ENCODE data around the gene MRPL18.
"Not testable (repeated sequence)": the region's sequence is repeated elsewhere in the genome, so short reads cannot be mapped to it uniquely, and the experiment has no call there.

MRPL18 gene

DNA sequence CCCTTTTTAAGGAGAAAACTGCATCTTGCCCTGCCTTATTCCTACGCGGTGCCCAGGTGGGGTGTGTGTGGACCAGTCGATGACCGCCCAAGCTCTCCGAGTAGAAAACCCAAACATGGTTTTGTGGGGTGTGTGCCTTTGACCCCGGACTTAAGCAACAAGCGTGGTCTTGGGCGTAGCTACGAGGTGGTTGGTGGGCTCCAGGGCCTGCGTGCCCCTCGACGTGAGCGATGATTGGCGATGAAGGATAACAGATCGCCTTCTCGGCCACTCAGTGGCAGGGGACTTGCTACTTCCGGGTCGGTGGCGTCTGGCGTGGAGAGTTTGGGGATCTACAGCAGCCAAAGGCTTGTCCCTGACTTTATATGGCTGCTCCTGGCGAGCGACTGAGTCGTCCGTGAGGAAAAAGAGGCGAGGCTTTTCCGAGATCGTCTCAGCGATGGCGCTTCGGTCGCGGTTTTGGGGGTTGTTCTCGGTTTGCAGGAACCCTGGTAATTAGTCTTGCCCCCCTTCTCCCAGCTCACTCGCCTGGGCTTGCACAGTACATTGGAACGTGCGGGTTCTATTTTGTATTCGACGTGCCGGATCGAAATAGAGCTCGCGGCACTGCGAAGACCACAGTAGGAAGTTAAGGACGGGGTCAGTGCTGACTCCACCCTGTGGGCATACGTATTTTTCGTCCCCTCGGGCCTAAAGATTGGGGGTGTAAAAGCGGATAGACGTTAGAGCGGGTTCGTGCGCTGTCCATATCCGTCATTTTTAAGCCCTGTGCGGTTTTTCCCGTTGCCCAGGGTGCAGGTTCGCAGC, at the start of gene MRPL18:
Gene MRPL18 (plus strand): TSS at position 319 of the 807 bp plus-strand sequence. CDS start 121 bp downstream, at position 440.
- Mint-ChIP-seq H3K36me3 (peaks cover 35% of the 10 kb centered on the region), H3K4me1 (peaks cover 47% of the 10 kb centered on the region), H3K27ac (peak within 1 kb of the TSS; percentile 80), H3K9me3 (no peaks in the 10 kb centered on the region), H3K4me3 (peak within 1 kb of the TSS; percentile 94), H3K27me3 (no peaks in the 10 kb centered on the region)
- ATAC-seq: peak; percentile 94

GRCh38 chr6:159742165-159742564, 48.1 kb upstream of the MRPL18 start:
- peaks cover 9% of the 10 kb centered on the region for H3K4me1 Mint-ChIP-seq
- H3K36me3 Mint-ChIP-seq: peaks cover 42% of the 10 kb centered on the region
- no peaks in the 10 kb centered on the region for H3K27me3 Mint-ChIP-seq
- H3K9me3 Mint-ChIP-seq: no peaks in the 10 kb centered on the region
- ATAC-seq: no peak
- H3K4me3 Mint-ChIP-seq: no peak overlapping the region
- H3K27ac Mint-ChIP-seq: no peak overlapping the region

DNA sequence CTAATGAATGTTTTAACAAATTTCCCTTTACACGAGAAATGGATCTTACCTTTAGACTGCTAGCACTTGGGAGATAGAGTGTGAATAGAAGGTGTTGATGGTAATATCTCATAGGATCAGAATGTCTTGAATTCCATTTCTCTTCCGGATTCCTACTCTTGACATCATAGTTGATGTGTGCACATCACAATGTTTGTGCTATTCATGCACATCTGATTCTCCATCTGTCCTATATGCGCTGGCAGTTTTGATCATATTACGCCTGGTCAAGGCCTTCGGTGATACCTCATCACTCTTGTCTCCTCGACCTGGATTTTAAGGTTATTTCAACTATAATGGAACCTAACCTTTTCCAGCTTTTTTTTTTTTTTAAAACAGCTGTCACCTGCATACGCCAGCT, 45.2 kb upstream of the MRPL18 start:
- no peak for ATAC-seq
- Mint-ChIP-seq H3K27ac (peak overlapping the region; percentile 54), H3K27me3 (no peaks in the 10 kb centered on the region), H3K4me1 (peaks cover 9% of the 10 kb centered on the region), H3K4me3 (no peak overlapping the region), H3K9me3 (no peaks in the 10 kb centered on the region), H3K36me3 (peaks cover 49% of the 10 kb centered on the region)

DNA sequence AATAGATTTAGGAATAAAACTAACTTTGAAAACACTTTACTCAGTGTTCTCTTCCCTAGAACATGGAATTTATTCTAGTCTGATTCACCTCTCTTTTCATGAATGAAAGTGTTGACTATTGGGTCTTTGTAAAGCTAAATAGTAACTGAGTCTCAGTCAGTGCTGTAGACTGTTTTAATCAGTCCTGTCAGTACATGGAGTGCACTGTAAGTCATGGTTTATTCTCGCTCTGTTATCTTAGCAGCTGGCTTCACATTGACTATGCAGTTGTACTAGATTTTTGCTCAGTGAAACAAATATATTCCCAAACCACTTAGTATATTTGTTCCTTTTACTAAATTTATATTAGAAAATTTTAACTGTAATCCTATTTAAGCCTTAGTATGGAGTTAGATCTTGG, 43.5 kb upstream of the MRPL18 start:
- H3K4me3 Mint-ChIP-seq: no peak overlapping the region
- no peaks in the 10 kb centered on the region for H3K9me3 Mint-ChIP-seq
- peaks cover 43% of the 10 kb centered on the region for H3K36me3 Mint-ChIP-seq
- no peak for ATAC-seq
- peaks cover 9% of the 10 kb centered on the region for H3K4me1 Mint-ChIP-seq
- H3K27ac Mint-ChIP-seq: no peak overlapping the region
- no peaks in the 10 kb centered on the region for H3K27me3 Mint-ChIP-seq

- peaks cover 45% of the 10 kb centered on the region for H3K36me3 Mint-ChIP-seq
- not testable (repeated sequence) for H3K9me3 Mint-ChIP-seq, H3K27ac Mint-ChIP-seq, H3K4me3 Mint-ChIP-seq, H3K4me1 Mint-ChIP-seq, ATAC-seq, H3K27me3 Mint-ChIP-seq
Measured at GRCh38 chr6:159748127-159748526, 42.1 kb upstream of the MRPL18 start.

DNA sequence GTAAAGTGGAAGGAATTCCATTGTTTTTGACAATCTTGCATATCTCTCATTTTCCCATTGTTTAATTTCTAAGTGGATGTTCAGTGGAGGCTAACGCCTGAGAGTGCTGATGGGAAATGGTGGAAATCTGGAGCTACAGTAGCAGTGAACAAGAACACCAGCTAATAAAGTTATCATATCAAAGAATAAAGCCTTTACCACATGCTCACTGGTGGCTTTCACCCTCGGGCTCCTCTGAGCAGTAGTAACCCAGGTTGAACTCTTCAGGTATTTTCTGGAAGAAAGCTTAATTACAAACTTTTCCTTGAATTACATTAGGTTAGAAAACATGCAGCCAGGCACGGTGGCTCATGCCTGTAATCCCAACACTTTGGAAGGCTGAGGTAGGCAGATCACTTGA, 38.8 kb upstream of the MRPL18 start:
- Mint-ChIP-seq H3K36me3 (peaks cover 40% of the 10 kb centered on the region), H3K9me3 (no peaks in the 10 kb centered on the region), H3K27ac (no peak overlapping the region), H3K4me3 (no peak overlapping the region), H3K27me3 (no peaks in the 10 kb centered on the region), H3K4me1 (no peaks in the 10 kb centered on the region)
- ATAC-seq: no peak

- H3K27me3 Mint-ChIP-seq: no peaks in the 10 kb centered on the region
- no peaks in the 10 kb centered on the region for H3K4me1 Mint-ChIP-seq
- no peak overlapping the region for H3K4me3 Mint-ChIP-seq
- no peaks in the 10 kb centered on the region for H3K9me3 Mint-ChIP-seq
- peak overlapping the region; percentile 22 for H3K27ac Mint-ChIP-seq
- peaks cover 57% of the 10 kb centered on the region for H3K36me3 Mint-ChIP-seq
- no peak for ATAC-seq
Measured at GRCh38 chr6:159753081-159753872, 37.0 kb upstream of the MRPL18 start.

- H3K4me1 Mint-ChIP-seq: no peaks in the 10 kb centered on the region
- no peaks in the 10 kb centered on the region for H3K27me3 Mint-ChIP-seq
- H3K9me3 Mint-ChIP-seq: no peaks in the 10 kb centered on the region
- no peak overlapping the region for H3K27ac Mint-ChIP-seq
- H3K36me3 Mint-ChIP-seq: peaks cover 59% of the 10 kb centered on the region
- no peak overlapping the region for H3K4me3 Mint-ChIP-seq
- ATAC-seq: no peak
Measured at GRCh38 chr6:159754401-159754800, 35.9 kb upstream of the MRPL18 start.

DNA sequence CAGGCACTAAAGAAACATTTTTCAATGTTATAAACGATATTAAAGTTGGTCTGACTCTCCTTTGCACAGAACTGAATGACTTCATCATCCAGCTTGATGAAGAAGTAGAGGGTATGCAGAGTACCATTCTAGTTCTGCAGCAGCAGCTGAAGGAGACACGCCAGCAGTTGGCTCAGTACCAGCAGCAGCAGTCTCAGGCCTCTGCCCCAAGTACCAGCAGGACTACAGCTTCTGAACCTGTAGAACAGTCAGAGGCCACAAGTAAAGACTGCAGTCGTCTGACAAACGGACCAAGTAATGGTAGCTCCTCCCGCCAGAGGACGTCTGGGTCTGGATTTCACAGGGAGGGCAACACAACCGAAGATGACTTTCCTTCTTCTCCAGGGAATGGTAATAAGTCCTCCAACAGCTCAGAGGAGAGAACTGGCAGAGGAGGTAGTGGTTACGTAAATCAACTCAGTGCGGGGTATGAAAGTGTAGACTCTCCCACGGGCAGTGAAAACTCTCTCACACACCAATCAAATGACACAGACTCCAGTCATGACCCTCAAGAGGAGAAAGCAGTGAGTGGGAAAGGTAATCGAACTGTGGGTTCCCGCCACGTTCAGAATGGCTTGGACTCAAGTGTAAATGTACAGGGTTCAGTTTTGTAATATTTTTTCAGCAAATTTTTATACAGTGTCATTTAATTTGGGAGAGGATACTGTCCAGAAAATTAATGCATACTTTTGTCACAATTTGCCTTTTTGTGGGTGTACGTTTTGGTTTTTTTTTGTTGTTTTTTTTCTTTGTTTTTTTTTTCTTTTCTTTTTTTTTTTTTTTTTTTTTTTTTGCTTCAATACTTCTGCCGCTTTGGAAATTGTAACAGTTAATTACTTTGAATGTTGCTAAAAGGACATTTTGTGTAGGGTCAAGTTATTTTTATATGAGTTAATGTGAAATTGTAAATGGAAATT, 35.0 kb upstream of the MRPL18 start:
- H3K9me3 Mint-ChIP-seq: no peaks in the 10 kb centered on the region
- no peak overlapping the region for H3K4me3 Mint-ChIP-seq
- H3K27ac Mint-ChIP-seq: no peak overlapping the region
- ATAC-seq: no peak
- H3K4me1 Mint-ChIP-seq: peaks cover 6% of the 10 kb centered on the region
- H3K27me3 Mint-ChIP-seq: no peaks in the 10 kb centered on the region
- H3K36me3 Mint-ChIP-seq: peaks cover 53% of the 10 kb centered on the region

DNA sequence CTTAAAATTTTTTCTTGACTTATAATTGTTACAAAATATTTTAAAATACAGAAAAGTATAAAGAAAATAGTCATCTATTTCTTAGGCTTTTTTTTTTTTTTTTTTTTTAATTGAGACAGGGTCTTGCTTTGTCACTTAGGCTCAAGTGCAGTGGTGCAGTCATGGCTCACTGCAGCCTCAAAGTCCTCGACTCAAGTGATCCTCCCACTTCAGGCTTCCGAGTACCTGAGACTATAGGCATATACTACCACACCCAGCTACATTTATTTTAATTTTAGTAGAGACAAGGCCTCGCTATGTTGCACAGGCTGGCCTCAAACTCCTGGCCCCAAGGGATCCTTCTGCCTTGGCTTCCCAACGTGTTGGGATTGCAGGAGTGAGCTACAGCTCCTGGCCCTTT, 33.8 kb upstream of the MRPL18 start:
- no peaks in the 10 kb centered on the region for H3K9me3 Mint-ChIP-seq
- H3K36me3 Mint-ChIP-seq: peaks cover 50% of the 10 kb centered on the region
- H3K4me3 Mint-ChIP-seq: no peak overlapping the region
- peaks cover 17% of the 10 kb centered on the region for H3K4me1 Mint-ChIP-seq
- H3K27ac Mint-ChIP-seq: no peak overlapping the region
- H3K27me3 Mint-ChIP-seq: no peaks in the 10 kb centered on the region
- no peak for ATAC-seq

DNA sequence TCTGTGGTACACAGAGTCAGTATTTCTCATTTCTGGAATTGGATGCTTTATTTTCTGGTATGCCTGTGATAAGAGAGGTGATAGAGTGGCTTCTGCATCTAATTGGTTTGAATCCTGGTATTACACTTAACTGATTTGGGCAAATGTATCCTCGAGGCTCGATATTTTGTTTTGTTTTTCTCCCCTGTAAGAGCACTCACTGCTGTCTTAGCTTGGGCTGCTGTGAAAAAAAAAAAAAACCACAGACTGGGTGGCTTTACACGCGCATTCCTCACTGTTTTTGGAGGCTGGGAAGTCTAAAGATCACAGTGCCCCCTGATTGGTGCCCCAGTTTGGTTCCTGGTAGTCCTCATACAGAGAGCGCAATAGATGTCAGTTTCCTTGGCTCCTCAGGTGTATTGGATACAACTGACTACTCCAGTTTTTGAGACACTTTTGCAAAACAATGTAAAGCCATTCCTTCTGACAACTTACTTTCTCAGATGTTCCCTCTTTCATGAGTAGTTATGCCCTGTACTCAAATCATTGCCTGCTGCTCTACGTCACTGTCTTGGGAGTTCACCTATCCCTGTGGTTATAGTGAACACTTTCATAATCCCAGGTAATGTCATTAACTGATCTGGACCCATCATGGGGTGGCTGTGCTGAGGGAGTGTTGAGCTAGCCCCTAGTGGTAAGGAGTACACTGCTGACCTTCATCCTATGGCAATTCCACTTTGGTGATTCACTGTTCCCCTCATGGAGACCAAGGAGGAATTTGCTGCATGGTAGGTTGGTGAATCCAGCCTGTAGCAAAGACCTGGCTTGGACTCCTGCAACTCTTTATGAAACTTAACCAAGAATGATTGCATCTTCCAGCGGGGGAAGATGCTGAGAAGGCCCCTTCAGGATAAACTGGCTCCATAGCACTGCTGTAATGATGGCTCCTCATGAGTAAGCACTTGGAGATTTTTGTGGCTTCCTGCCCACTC, 32.0 kb upstream of the MRPL18 start:
- Mint-ChIP-seq H3K27me3 (no peaks in the 10 kb centered on the region), H3K9me3 (no peaks in the 10 kb centered on the region), H3K4me3 (no peak overlapping the region), H3K36me3 (peaks cover 47% of the 10 kb centered on the region), H3K27ac (no peak overlapping the region), H3K4me1 (peaks cover 25% of the 10 kb centered on the region)
- ATAC-seq: no peak

DNA sequence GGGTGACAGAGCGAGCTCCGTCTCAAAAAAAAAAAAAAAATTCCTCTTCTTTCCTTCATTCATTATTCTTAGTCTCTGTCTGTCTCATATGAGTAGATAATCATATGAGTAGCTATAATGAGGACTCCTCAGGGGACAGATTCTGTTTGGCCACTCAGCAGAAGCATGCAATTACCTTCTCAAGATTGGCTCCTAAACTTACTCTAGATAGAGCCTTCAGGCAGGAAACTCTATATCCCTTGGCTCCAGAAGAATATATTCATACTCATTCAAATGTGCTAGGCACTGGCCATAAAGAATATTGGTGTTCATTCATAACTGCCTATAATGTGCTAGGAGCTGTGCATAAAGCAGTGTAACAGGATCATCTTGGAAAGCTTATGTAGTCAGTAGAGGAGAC, 30.6 kb upstream of the MRPL18 start:
- no peak for ATAC-seq
- Mint-ChIP-seq H3K9me3 (no peaks in the 10 kb centered on the region), H3K4me1 (peaks cover 25% of the 10 kb centered on the region), H3K36me3 (peaks cover 43% of the 10 kb centered on the region), H3K27me3 (no peaks in the 10 kb centered on the region), H3K27ac (peak overlapping the region; percentile 4), H3K4me3 (no peak overlapping the region)

DNA sequence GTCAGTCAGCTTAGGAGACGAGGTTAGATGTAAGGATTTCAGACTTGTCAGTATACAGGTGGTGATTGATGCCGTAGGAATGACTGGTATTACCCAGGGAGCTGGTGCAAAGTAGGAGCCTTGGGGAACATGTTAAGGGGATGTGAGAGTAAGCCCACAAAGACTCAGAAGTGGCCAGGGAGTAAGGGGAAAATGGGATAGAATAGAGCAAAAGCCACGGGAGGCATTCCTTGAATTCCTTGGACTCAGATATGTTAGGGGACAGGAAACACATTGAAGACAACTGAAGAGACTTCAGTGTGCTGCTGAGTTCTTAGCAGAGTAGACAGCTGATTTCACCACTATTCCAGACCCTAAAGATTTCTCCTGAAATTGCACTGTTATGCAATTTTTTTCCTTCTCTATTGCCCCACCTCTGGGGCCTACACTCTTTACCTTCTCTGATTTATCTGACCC, 29.6 kb upstream of the MRPL18 start:
- Mint-ChIP-seq H3K36me3 (peaks cover 41% of the 10 kb centered on the region), H3K27ac (peak overlapping the region; percentile 98), H3K4me1 (peaks cover 25% of the 10 kb centered on the region), H3K9me3 (no peaks in the 10 kb centered on the region), H3K27me3 (no peaks in the 10 kb centered on the region), H3K4me3 (peak overlapping the region; percentile 96)
- no peak for ATAC-seq
